Measurements from ENCODE around the gene MYCBP2.

- TF ChIP-seq CTCF (conservative IDR thresholded peaks at IDR 0.05 in 1 of 2, IDR thresholded peaks at IDR 0.05 in 1 of 2; ENCODE audit: extremely low read depth in 1 of 2, insufficient read depth in 1 of 2, low read depth in 1 of 2, low read length in 2 of 2) (no peak), EZH2 (IDR thresholded peaks at IDR 0.05; ENCODE audit: borderline replicate concordance, low read length) (no peak)
Observed at GRCh38 chr13:77079902-77080413, 246.9 kb downstream of the MYCBP2 start.
